HepG2 (cell line): ENCODE data around the gene MRPL28. TPM values are rescaled to one million over a fixed set of nuclear protein-coding genes. Genes with fewer than 3 reads are reported as not detected.

Experiments used
- EZH2 ChIP-seq: conservative IDR thresholded peaks from 2 replicates; pipeline ENCODE4 v1.6.1; 2012; ENCODE audit warnings: mild to moderate bottlenecking, low read depth, low read length, moderate library complexity
- GMEB2 ChIP-seq: IDR thresholded peaks from 2 replicates; pipeline ENCODE4 v1.6.1; 2016; ENCODE audit warnings: missing biosample characterization, missing genetic modification reagents, low read depth
- RORA ChIP-seq: sonication (generic); formaldehyde crosslinking; IDR thresholded peaks from 2 replicates; pipeline ENCODE4 v1.5.0; 2020; ENCODE audit warnings: mild to moderate bottlenecking, missing genetic modification reagents, moderate library complexity
- UBTF ChIP-seq: sonication (generic); formaldehyde crosslinking; IDR thresholded peaks from 2 replicates; pipeline ENCODE4 v1.4.0; 2020; ENCODE audit warnings: mild to moderate bottlenecking, missing genetic modification reagents
- ZBTB2 ChIP-seq: sonication (generic); formaldehyde crosslinking; IDR thresholded peaks from 2 replicates; pipeline ENCODE4 v1.8.0; 2022; ENCODE audit warnings: low read depth, missing genetic modification reagents
- ZNF30 ChIP-seq: sonication (generic); formaldehyde crosslinking; IDR thresholded peaks from 2 replicates; pipeline ENCODE4 v1.5.0; 2020; ENCODE audit warnings: mild to moderate bottlenecking, missing genetic modification reagents
- ZNF772 ChIP-seq: sonication (generic); formaldehyde crosslinking; IDR thresholded peaks from 2 replicates; pipeline ENCODE4 v1.5.0; 2020; ENCODE audit warnings: mild to moderate bottlenecking, missing genetic modification reagents
- ZNF773 ChIP-seq: sonication (generic); formaldehyde crosslinking; IDR thresholded peaks from 2 replicates; pipeline ENCODE4 v1.4.0; 2020; ENCODE audit warnings: missing genetic modification reagents, borderline replicate concordance
- ZNF891 ChIP-seq: sonication (generic); formaldehyde crosslinking; IDR thresholded peaks from 2 replicates; pipeline ENCODE4 v1.5.0; 2020; ENCODE audit warnings: mild to moderate bottlenecking, missing genetic modification reagents
- polyA plus RNA-seq, 8 experiments: library from polyadenylated mRNA; depleted of rRNA in 3 of 8; stranded (reverse) in 7 of 8; unstranded in 1 of 8; fragments of >200 nt; fragmentation: Illumina TruSeq in 4 of 8; extraction: Trizol in 4 of 8; gene quantifications; 2 replicates each; pipeline versions ENCODE4 v1.2.1 to v1.2.3, GENCODE V29; 2011 to 2016; ENCODE audit warnings: low read depth in 4 of 8, missing spikeins in 1 of 8, mixed read lengths in 1 of 8; ENCODE audit not compliant: insufficient read depth in 1 of 8
- total RNA-seq, 5 experiments: library from RNA; depleted of rRNA; stranded (reverse); fragments of >200 nt; fragmentation: Illumina TruSeq; extraction: Trizol; gene quantifications; 2 replicates each; pipeline ENCODE4 v1.2.3, GENCODE V29; 2016; ENCODE audit warnings: low read depth in 1 of 5
- TF ChIP-seq, protein P1 (sequence below): sonication (generic); formaldehyde crosslinking; IDR thresholded peaks from one replicate; pipeline ENCODE4 v1.5.1; 2020; ENCODE audit warnings: mild to moderate bottlenecking, missing genetic modification reagents; ENCODE audit errors: not compliant biosample characterization
- TF ChIP-seq, protein P2 (sequence below): sonication (generic); formaldehyde crosslinking; IDR thresholded peaks from 2 replicates; pipeline ENCODE4 v1.8.0; 2023; ENCODE audit warnings: mild to moderate bottlenecking, missing genetic modification reagents

MRPL28 gene
- total and polyA plus RNA-seq, 2 of the 13 experiments (the other 11 are each of a cell fraction or from before 2014, with no cell fraction given): 114 to 135 TPM

- TF ChIP-seq, protein P1, sequence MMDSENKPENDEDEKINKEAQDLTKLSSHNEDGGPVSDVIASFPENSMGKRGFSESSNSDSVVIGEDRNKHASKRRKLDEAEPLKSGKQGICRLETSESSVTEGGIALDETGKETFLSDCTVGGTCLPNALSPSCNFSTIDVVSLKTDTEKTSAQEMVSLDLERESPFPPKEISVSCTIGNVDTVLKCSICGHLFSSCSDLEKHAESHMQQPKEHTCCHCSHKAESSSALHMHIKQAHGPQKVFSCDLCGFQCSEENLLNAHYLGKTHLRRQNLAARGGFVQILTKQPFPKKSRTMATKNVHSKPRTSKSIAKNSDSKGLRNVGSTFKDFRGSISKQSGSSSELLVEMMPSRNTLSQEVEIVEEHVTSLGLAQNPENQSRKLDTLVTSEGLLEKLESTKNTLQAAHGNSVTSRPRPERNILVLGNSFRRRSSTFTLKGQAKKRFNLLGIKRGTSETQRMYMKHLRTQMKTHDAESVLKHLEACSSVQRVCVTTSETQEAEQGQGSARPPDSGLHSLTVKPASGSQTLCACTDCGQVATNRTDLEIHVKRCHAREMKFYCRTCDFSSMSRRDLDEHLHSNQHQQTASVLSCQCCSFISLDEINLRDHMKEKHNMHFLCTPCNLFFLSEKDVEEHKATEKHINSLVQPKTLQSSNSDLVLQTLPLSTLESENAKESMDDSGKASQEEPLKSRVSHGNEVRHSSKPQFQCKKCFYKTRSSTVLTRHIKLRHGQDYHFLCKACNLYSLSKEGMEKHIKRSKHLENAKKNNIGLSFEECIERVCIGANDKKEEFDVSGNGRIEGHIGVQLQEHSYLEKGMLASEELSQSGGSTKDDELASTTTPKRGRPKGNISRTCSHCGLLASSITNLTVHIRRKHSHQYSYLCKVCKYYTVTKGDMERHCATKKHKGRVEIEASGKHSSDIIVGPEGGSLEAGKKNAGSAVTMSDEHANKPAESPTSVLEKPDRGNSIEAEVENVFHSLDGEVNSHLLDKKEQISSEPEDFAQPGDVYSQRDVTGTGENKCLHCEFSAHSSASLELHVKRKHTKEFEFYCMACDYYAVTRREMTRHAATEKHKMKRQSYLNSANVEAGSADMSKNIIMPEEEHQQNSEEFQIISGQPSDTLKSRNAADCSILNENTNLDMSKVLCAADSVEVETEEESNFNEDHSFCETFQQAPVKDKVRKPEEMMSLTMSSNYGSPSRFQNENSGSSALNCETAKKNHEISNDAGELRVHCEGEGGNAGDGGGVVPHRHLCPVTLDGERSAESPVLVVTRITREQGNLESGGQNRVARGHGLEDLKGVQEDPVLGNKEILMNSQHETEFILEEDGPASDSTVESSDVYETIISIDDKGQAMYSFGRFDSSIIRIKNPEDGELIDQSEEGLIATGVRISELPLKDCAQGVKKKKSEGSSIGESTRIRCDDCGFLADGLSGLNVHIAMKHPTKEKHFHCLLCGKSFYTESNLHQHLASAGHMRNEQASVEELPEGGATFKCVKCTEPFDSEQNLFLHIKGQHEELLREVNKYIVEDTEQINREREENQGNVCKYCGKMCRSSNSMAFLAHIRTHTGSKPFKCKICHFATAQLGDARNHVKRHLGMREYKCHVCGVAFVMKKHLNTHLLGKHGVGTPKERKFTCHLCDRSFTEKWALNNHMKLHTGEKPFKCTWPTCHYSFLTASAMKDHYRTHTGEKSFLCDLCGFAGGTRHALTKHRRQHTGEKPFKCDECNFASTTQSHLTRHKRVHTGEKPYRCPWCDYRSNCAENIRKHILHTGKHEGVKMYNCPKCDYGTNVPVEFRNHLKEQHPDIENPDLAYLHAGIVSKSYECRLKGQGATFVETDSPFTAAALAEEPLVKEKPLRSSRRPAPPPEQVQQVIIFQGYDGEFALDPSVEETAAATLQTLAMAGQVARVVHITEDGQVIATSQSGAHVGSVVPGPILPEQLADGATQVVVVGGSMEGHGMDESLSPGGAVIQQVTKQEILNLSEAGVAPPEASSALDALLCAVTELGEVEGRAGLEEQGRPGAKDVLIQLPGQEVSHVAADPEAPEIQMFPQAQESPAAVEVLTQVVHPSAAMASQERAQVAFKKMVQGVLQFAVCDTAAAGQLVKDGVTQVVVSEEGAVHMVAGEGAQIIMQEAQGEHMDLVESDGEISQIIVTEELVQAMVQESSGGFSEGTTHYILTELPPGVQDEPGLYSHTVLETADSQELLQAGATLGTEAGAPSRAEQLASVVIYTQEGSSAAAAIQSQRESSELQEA (CRISPR knock-in tag): no peak
- TF ChIP-seq ZBTB2 (CRISPR knock-in tag) (no peak), RORA (CRISPR knock-in tag) (no peak), UBTF (CRISPR knock-in tag) (peak; percentile 61; the same call in 1 of the 2 replicates), GMEB2 (CRISPR knock-in tag) (no peak), EZH2 (no peak), ZNF772 (CRISPR knock-in tag) (no peak), ZNF891 (CRISPR knock-in tag) (no peak), ZNF30 (CRISPR knock-in tag) (no peak), ZNF773 (CRISPR knock-in tag) (no peak)
- TF ChIP-seq, protein P2, sequence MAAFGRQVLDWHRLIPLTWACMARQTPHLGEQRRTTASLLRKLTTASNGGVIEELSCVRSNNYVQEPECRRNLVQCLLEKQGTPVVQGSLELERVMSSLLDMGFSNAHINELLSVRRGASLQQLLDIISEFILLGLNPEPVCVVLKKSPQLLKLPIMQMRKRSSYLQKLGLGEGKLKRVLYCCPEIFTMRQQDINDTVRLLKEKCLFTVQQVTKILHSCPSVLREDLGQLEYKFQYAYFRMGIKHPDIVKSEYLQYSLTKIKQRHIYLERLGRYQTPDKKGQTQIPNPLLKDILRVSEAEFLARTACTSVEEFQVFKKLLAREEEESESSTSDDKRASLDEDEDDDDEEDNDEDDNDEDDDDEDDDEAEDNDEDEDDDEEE (CRISPR knock-in tag): no peak
Observed at GRCh38 chr16:369866-370436, 387 bp downstream of the MRPL28 start (continued).
